ENCODE measurements around the gene OLIG2. TPM values are rescaled to one million over a fixed set of nuclear protein-coding genes. Genes with fewer than 3 reads are reported as not detected.

OLIG2 gene
- total RNA-seq, 1 donor from 2014 or later, result not detected

DNA sequence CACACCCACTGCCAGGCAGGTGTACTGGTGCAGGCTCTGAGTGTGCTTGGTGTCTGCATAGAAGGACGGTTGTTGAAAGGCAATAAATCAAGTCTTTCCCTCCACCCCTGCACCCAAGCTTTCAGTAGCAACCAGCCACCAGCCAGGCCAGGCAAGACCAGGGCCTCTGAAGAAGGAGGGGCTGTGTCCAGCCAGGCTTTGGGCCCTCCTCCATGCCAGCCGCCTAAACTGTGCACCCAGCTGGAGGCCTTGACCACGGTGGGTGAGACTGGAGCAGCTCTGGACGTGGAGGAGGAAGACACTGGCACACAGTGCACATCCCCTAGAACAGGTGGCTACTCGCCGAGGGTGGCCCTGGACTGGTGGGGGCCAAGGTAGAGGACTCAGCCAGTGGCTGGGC, 4.9 kb downstream of the OLIG2 start:
- Histone ChIP-seq H3K9me3 (replicated peaks) (no peaks in the 10 kb centered on the region), H3K27ac (replicated peaks) (no peak overlapping the region), H3K4me1 (peaks cover 42% of the 10 kb centered on the region), H3K27me3 (ENCODE audit: low read depth) (peaks cover 100% of the 10 kb centered on the region), H3K36me3 (no peaks in the 10 kb centered on the region), H3K4me3 (no peak overlapping the region)
- intact Hi-C loops (cut with micrococcal nuclease), result no loop called here
- no peak for DNase-seq
- TF ChIP-seq, protein P1, sequence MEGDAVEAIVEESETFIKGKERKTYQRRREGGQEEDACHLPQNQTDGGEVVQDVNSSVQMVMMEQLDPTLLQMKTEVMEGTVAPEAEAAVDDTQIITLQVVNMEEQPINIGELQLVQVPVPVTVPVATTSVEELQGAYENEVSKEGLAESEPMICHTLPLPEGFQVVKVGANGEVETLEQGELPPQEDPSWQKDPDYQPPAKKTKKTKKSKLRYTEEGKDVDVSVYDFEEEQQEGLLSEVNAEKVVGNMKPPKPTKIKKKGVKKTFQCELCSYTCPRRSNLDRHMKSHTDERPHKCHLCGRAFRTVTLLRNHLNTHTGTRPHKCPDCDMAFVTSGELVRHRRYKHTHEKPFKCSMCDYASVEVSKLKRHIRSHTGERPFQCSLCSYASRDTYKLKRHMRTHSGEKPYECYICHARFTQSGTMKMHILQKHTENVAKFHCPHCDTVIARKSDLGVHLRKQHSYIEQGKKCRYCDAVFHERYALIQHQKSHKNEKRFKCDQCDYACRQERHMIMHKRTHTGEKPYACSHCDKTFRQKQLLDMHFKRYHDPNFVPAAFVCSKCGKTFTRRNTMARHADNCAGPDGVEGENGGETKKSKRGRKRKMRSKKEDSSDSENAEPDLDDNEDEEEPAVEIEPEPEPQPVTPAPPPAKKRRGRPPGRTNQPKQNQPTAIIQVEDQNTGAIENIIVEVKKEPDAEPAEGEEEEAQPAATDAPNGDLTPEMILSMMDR (IDR thresholded peaks at IDR 0.05; ENCODE audit: borderline replicate concordance), result no peak

DNA sequence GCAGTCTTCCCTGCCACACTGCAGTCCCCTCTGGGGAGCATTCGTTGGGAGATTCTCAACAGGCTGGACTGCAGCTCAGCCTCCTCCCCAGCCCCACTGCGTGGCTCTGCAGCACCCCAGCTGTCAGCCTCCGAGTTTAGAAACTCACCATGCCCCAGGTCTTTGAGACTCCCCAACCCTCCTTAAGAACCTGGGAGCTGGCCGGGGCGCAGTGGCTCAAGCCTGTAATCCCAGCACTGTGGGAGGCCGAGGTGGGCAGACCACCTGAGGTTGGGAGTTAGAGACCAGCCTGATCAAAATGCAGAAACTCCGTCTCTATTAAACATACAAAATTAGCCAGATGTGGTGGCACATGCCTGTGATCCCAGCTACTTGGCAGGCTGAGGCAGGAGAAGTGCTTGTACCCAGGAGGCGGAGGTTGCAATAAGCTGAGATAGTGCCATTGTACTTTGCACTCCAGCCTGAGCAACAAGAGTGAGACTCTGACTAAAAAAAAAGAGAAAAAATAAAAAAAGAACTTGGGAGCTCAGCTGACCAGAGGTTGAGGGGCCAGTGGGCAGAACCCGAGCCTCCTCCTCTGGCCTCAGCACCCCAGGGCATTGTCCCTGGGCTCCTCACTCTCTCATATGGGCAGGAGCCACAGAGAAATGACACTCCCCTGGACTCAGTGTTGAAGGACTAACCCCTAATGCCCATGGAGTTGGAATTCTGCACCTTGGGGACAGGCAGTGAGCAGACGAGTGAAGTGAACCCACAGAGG, 5.6 kb downstream of the OLIG2 start:
- Histone ChIP-seq H3K4me1 (peaks cover 37% of the 10 kb centered on the region), H3K9me3 (replicated peaks) (no peaks in the 10 kb centered on the region), H3K27me3 (ENCODE audit: low read depth) (peaks cover 100% of the 10 kb centered on the region), H3K27ac (replicated peaks) (no peak overlapping the region), H3K36me3 (no peaks in the 10 kb centered on the region), H3K4me3 (no peak overlapping the region)
- TF ChIP-seq, protein P1 (IDR thresholded peaks at IDR 0.05; ENCODE audit: borderline replicate concordance), result no peak
- no peak for DNase-seq
- intact Hi-C loops (cut with micrococcal nuclease), result no loop called here

DNA sequence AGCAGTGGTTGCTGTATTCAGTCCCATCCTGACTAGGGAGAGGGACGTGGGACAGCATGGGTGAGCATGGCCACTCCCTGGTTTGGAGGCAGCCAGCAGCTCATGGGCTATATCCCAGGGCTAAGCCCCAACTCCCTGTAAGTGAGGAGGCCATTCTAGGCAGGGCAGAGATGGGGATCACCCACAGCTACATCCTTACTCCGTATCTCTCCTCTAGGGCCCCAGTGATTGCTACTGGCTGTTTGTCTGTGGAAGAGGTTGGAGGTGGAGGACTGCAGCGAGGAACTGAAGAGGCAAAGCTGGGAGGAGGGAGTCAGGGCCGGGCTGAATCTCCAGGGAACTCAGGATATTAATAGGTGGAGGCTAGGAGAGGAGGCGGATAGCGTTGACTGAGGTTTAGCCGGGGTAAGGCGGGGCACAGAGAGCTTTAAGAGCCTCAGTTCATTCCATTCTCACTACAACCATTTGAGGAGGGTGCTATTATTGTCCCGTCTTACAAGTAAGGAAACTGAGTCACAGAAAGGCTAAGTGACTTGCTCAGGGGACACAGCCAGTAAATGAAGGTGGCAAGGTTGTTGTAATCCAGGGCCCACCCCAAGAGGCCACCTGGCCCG, 6.8 kb downstream of the OLIG2 start:
- Histone ChIP-seq H3K9me3 (replicated peaks) (no peaks in the 10 kb centered on the region), H3K36me3 (no peaks in the 10 kb centered on the region), H3K4me3 (no peak overlapping the region), H3K27ac (replicated peaks) (no peak overlapping the region), H3K27me3 (ENCODE audit: low read depth) (peaks cover 100% of the 10 kb centered on the region), H3K4me1 (peaks cover 29% of the 10 kb centered on the region)
- intact Hi-C loops (cut with micrococcal nuclease), result no loop called here
- no peak for DNase-seq
- TF ChIP-seq, protein P1 (IDR thresholded peaks at IDR 0.05; ENCODE audit: borderline replicate concordance), result no peak

DNA sequence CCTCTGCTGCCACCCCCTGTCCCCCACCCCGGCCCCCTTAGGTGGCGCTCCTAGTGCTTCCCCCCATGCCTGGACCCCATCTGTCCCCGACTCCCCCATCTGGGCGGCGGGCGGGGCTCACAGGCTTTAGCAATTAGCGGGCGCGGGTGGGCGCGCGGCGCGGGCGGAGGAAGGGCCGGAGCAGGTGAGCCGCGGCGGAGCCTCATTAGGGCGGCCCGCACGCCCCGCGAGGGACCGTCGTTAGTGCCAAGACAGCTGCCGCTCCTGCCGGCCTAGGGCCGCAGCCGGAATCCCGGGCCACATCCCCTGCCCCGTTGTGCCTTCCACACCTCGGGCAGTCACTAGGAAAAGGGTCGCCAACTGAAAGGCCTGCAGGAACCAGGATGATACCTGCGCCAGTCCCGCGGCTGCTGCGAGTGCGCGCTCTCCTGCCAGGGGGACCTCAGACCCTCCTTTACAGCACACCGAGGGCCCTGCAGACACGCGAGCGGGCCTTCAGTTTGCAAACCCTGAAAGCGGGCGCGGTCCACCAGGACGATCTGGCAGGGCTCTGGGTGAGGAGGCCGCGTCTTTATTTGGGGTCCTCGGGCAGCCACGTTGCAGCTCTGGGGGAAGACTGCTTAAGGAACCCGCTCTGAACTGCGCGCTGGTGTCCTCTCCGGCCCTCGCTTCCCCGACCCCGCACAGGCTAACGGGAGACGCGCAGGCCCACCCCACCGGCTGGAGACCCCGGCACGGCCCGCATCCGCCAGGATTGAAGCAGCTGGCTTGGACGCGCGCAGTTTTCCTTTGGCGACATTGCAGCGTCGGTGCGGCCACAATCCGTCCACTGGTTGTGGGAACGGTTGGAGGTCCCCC, 7.6 kb downstream of the OLIG2 start:
- TF ChIP-seq, protein P1 (IDR thresholded peaks at IDR 0.05; ENCODE audit: borderline replicate concordance), result no peak
- H3K27me3 ChIP-seq (ENCODE audit: low read depth), result peaks cover 98% of the 10 kb centered on the region
- no peaks in the 10 kb centered on the region for H3K36me3 ChIP-seq
- intact Hi-C loops (cut with micrococcal nuclease), result no loop called here
- H3K4me3 ChIP-seq, result no peak overlapping the region
- no peak overlapping the region for H3K27ac ChIP-seq (replicated peaks)
- H3K9me3 ChIP-seq (replicated peaks), result no peaks in the 10 kb centered on the region
- peaks cover 22% of the 10 kb centered on the region for H3K4me1 ChIP-seq
- no peak for DNase-seq

DNA sequence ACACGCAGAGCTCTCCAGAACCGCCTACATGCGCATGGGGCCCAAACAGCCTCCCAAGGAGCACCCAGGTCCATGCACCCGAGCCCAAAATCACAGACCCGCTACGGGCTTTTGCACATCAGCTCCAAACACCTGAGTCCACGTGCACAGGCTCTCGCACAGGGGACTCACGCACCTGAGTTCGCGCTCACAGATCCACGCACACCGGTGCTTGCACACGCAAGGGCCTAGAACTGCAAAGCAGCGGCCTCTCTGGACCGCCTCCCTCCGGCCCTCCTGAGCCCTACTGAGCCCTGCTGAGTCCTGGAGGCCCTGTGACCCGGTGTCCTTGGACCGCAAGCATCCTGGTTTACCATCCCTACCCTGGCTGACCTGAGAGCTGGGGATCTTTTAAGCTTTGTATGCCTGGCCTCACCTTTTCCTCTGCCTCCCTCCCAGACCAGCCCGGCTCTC, 8.3 kb downstream of the OLIG2 start:
- Histone ChIP-seq H3K4me1 (peaks cover 16% of the 10 kb centered on the region), H3K27me3 (ENCODE audit: low read depth) (peaks cover 98% of the 10 kb centered on the region), H3K9me3 (replicated peaks) (no peaks in the 10 kb centered on the region), H3K36me3 (no peaks in the 10 kb centered on the region), H3K4me3 (no peak overlapping the region), H3K27ac (replicated peaks) (no peak overlapping the region)
- intact Hi-C loops (cut with micrococcal nuclease), result no loop called here
- DNase-seq, result no peak
- TF ChIP-seq, protein P1 (IDR thresholded peaks at IDR 0.05; ENCODE audit: borderline replicate concordance), result no peak
